ENCODE results near the gene PGAP3.

Gene PGAP3

DNA sequence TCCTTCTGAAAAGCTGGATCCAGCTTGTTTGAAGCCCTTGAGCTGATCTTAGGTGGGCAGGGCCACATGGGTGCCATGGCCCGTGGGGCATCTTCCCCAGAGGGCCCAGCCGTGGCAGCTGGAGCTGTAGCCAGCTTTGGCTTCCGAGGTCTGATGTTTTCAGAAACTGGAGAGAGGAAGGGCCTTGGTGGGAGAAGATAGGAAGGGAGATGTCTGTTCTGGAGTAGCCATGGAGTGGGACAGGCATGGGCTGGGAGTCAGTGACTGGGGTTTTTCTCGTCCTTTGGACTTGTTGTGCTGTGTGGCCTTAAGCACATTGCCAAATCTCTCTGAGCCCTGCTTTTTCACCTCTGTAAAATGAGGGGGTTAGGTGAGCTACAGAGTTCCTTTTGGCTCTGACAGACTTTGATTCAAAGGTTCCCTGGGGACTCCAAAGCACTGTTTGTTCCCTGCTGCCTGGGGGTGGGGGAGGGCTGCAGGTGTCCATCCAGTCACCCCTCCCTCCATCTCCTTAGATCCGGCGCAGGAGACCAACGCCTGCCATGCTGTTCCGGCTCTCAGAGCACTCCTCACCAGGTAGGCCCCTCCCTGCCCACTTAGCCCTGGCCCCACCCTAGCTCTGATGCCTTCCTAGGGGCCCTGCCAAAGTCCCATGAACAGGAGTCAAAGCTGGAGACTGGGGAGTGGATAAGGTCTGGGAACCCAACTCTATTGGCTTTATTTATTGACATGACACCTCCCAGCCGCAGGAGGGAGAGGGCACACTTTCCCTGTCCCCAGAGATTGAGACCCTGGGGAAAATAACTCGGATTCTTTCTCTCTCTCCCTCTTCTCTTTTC is 59.0 kb downstream of the PGAP3 start:
- TF ChIP-seq, protein P1, sequence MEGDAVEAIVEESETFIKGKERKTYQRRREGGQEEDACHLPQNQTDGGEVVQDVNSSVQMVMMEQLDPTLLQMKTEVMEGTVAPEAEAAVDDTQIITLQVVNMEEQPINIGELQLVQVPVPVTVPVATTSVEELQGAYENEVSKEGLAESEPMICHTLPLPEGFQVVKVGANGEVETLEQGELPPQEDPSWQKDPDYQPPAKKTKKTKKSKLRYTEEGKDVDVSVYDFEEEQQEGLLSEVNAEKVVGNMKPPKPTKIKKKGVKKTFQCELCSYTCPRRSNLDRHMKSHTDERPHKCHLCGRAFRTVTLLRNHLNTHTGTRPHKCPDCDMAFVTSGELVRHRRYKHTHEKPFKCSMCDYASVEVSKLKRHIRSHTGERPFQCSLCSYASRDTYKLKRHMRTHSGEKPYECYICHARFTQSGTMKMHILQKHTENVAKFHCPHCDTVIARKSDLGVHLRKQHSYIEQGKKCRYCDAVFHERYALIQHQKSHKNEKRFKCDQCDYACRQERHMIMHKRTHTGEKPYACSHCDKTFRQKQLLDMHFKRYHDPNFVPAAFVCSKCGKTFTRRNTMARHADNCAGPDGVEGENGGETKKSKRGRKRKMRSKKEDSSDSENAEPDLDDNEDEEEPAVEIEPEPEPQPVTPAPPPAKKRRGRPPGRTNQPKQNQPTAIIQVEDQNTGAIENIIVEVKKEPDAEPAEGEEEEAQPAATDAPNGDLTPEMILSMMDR (IDR thresholded peaks at IDR 0.05; ENCODE audit: insufficient read depth, low read depth, low read length, missing control alignments) = no peak
- H3K4me3 ChIP-seq (ENCODE audit: low read length) = no peak overlapping the region
- no peak for DNase-seq (ENCODE audit: low read depth)

DNA sequence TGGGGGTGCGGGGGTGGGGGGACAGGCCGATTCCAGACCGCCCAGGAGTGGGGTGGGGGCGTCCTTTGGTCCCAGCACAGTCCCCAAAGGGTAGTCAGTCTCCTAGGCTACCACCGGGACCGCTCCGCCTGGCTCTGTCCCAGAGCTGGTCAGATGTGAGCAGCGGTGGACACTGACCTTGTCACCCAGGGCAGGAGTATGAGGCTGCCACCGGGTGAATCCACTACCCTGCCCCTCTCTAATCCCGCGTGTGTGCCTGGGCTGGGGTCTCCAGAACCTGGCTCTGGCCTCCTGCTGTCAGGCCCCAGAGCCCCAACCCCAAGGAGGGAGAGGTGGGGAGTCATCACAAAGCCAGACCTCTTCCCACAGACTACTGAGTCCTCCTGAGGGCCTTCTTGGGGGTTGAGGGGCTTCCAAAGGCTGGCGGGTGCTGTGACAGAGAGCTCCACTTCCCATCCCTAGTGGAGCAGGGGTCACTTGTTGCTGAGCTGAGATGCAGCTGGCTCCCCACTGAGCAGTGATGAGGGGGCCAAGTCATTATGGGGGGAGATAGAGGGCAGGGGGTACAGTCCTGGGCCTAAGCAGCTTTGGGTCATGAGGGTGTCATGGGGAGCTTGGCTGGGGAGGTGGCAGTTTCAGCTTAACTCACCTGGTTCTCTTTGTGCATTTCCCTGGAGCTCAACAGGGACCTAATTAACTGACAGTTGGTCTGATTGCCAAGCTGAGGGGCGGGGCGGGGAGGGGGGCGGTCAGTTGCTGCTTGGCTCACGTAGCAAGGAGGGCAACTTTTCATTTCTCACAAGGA is 59.9 kb downstream of the PGAP3 start:
- no peak overlapping the region for H3K4me3 ChIP-seq (ENCODE audit: low read length)
- no peak for DNase-seq (ENCODE audit: low read depth)
- TF ChIP-seq, protein P1 (IDR thresholded peaks at IDR 0.05; ENCODE audit: insufficient read depth, low read depth, low read length, missing control alignments) = no peak

GRCh38 chr17:39627047-39627711 is 60.7 kb downstream of the PGAP3 start:
- H3K4me3 ChIP-seq (ENCODE audit: low read length) = peak overlapping the region; percentile 32
- TF ChIP-seq, protein P1 (IDR thresholded peaks at IDR 0.05; ENCODE audit: insufficient read depth, low read depth, low read length, missing control alignments) = no peak
- no peak for DNase-seq (ENCODE audit: low read depth)

DNA sequence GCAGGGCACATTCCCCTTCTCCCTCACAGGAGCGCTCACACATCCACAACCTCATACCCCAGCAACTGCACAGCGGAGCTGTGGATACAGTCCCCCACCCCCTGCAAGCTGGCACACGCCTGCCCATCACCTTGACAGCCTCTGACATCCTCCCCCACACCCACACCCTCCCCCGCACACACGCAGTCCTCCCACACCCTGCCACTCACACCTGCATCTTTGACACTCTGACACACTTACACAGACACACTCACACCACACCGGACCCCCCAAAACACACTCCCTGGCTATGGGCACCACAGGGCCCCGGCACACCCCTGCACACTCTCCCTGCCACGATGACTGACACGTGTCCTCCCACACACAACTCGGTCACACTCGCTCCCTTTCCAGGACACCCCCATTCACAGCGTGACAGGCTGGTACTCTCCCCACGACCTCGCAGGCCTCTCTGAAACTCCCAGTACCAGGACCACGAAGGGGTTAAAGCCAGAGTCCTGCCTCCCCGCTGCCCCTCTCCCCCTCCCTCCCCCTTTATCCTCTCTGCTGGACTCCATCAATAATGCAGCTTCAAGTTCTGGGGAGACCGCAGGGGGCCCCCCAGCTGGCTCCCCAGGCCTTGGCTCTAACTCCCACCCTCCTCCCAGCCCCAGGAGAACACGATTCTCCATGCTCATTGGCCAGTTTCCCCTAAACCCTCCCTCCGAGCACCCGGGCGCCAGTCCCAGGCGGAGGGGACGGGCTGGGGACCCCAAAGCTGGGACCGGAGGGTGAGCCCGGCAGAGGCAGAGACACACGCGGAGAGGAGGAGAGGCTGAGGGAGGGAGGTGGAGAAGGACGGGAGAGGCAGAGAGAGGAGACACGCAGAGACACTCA is 61.4 kb downstream of the PGAP3 start, which contains the start of gene PPP1R1B:
TSS of gene PPP1R1B (plus strand) at position 782 of the 876 bp plus-strand sequence. CDS start 441 bp downstream, outside the sequence.
- peak within 1 kb of the TSS; percentile 32 for H3K4me3 ChIP-seq (ENCODE audit: low read length)
- no peak for DNase-seq (ENCODE audit: low read depth)
- TF ChIP-seq, protein P1 (IDR thresholded peaks at IDR 0.05; ENCODE audit: insufficient read depth, low read depth, low read length, missing control alignments) = no peak

GRCh38 chr17:39625198-39625785 is 62.6 kb downstream of the PGAP3 start:
- no peak overlapping the region for H3K4me3 ChIP-seq (ENCODE audit: low read length)
- no peak for DNase-seq (ENCODE audit: low read depth)
- TF ChIP-seq, protein P1 (IDR thresholded peaks at IDR 0.05; ENCODE audit: insufficient read depth, low read depth, low read length, missing control alignments) = no peak

GRCh38 chr17:39624313-39624712 is 63.5 kb downstream of the PGAP3 start:
- H3K4me3 ChIP-seq (ENCODE audit: low read length) = no peak overlapping the region
- TF ChIP-seq, protein P1 (IDR thresholded peaks at IDR 0.05; ENCODE audit: insufficient read depth, low read depth, low read length, missing control alignments) = no peak
- DNase-seq (ENCODE audit: low read depth) = no peak

Measured in epithelial cell of esophagus (primary cell).